Gastroesophageal sphincter (tissue), 3 donors: ENCODE results near the gene COTL1.

Source experiments
- EP300 ChIP-seq: sonication (generic); formaldehyde crosslinking; IDR thresholded peaks from one replicate; pipeline ENCODE4 v1.6.1; 2017; ENCODE audit warnings: antibody characterized with exemption, mild to moderate bottlenecking
- POLR2A ChIP-seq, 2 donors: fragments of 450-650 bp; IDR thresholded peaks; one replicate each; pipeline ENCODE4 v1.6.1; 2017; ENCODE audit warnings: antibody characterized with exemption in 2 of 2, mild to moderate bottlenecking in 2 of 2, moderate library complexity in 1 of 2
- POLR2AphosphoS5 ChIP-seq: sonication (generic); formaldehyde crosslinking; IDR thresholded peaks from one replicate; pipeline ENCODE4 v1.6.1; 2017; ENCODE audit warnings: antibody characterized with exemption
- TF ChIP-seq, protein P1 (sequence below), 4 experiments: fragments of 200-600 bp in 2 of 4; fragments of 450-650 bp in 2 of 4; sonication (generic) in 1 of 4; IDR thresholded peaks; one replicate each; pipeline ENCODE4 v1.5.1; 2017 to 2019; ENCODE audit warnings: antibody characterized with exemption in 4 of 4, mild to moderate bottlenecking in 2 of 4, moderate library complexity in 2 of 4

DNA sequence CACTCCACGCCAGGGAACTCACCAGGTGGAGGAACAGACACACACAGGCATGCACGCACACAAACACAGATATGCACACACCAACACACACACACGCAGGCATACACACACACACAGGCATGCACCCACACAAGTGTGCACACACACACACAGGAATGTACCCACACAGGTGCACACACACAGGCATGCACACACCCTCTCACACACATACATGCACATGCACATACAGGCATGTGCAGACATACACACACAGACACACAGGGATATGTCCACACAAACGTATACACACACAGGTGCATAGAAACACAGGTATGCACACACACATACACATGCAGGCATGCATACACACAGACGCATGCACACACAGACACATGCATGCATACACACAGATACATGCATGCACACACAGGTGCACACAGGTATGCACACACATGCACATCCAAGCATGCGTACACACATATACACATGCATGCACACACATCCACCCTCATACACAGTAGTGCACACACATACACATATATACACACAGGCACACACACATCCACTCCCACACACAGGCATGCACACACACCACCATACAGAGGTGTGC is 39.2 kb downstream of the COTL1 start:
- TF ChIP-seq, protein P1, sequence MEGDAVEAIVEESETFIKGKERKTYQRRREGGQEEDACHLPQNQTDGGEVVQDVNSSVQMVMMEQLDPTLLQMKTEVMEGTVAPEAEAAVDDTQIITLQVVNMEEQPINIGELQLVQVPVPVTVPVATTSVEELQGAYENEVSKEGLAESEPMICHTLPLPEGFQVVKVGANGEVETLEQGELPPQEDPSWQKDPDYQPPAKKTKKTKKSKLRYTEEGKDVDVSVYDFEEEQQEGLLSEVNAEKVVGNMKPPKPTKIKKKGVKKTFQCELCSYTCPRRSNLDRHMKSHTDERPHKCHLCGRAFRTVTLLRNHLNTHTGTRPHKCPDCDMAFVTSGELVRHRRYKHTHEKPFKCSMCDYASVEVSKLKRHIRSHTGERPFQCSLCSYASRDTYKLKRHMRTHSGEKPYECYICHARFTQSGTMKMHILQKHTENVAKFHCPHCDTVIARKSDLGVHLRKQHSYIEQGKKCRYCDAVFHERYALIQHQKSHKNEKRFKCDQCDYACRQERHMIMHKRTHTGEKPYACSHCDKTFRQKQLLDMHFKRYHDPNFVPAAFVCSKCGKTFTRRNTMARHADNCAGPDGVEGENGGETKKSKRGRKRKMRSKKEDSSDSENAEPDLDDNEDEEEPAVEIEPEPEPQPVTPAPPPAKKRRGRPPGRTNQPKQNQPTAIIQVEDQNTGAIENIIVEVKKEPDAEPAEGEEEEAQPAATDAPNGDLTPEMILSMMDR (IDR thresholded peaks at IDR 0.05): no peak
- no peak for TF ChIP-seq POLR2AphosphoS5
- TF ChIP-seq POLR2A (IDR thresholded peaks at IDR 0.05): no peak
- no peak for TF ChIP-seq EP300
